Psoas muscle (tissue), 8 donors: ENCODE measurements around the gene C1orf116. TPM values are rescaled to one million over a fixed set of nuclear protein-coding genes. Genes with fewer than 3 reads are reported as not detected.

ENCODE experiments used
- ATAC-seq, 4 donors: fragments of 200-7000 bp; cut with Tn5 transposase; one replicate each; pipeline ENCODE4 v1.9.1; 2020; ENCODE audit warnings: moderate library complexity in 3 of 4, mild to moderate bottlenecking in 2 of 4
- DNase-seq, 2 donors: peaks; one replicate each; pipeline ENCODE4 v3.0.0-alpha.2; 2020
- H3K27ac ChIP-seq: fragments of 200-600 bp; one replicate; pipeline ENCODE4 v1.8.0; 2022
- H3K27me3 ChIP-seq, 3 donors: fragments of 200-600 bp in 1 of 3; one replicate each; pipeline versions ENCODE4 v1.6.1 to v1.8.0; 2013 to 2022; ENCODE audit warnings: low read length in 2 of 3, mild to moderate bottlenecking in 2 of 3, moderate library complexity in 1 of 3; ENCODE audit not compliant: insufficient read depth in 3 of 3
- H3K36me3 ChIP-seq, 2 donors: fragments of 200-600 bp in 1 of 2; one replicate each; pipeline versions ENCODE4 v1.6.1 to v1.8.0; 2013 to 2022; ENCODE audit warnings: low read depth in 1 of 2, mild to moderate bottlenecking in 1 of 2, moderate library complexity in 1 of 2; ENCODE audit not compliant: insufficient read depth in 1 of 2
- H3K4me1 ChIP-seq: fragments of 200-600 bp; one replicate; pipeline ENCODE4 v1.8.0; 2022
- H3K4me3 ChIP-seq: fragments of 200-600 bp; one replicate; pipeline ENCODE4 v1.8.0; 2022; ENCODE audit warnings: mild to moderate bottlenecking
- H3K9me3 ChIP-seq: fragments of 200-600 bp; one replicate; pipeline ENCODE4 v1.8.0; 2022
- CTCF ChIP-seq: fragments of 200-600 bp; IDR thresholded peaks from one replicate; pipeline ENCODE4 v1.8.0; 2022; ENCODE audit warnings: antibody characterized with exemption
- WGBS, 3 donors: extraction: QIAGEN DNeasy Blood & Tissue Kit; methylation state at CpG; one replicate each; pipeline versions ENCODE4 v1.1.6 to v1.1.7; 2013; 5-methylcytosine and 5-hydroxymethylcytosine counted together
- intact Hi-C, 2 donors: fragments of 100-400 bp; cut with DNase I; formaldehyde crosslinking; loops; one replicate each; pipeline versions ENCODE4 v1.11.0 to v1.14.2; 2022
- polyA plus RNA-seq, 3 donors: library from polyadenylated mRNA; stranded (reverse); fragments of 200-250 nt; gene quantifications; one replicate each; pipeline ENCODE4 v1.2.3, GENCODE V29; 2013
- total RNA-seq, 4 donors: library from RNA; stranded (reverse); fragmentation: NEBNext Ultra II Directional in 2 of 4; extraction: Animal tissue kit (Norgen Biotek cat#: 25700) in 2 of 4; gene quantifications; one replicate each; pipeline versions ENCODE4 v1.2.1 to v1.2.4, GENCODE V29; 2021 to 2023
- donor health status: healthy with polysubstance abuse.
- donor health status: DM: no; HTN: no; CAD: no; lungs with moderate emphysema.
- donor health status: Bipolar disorder and iron deficiency.
- donor health status: healthy.
- donor health status: DM: yes; HTN: yes; CAD: no.
- donor health status: DM: no; HTN: no; CAD: no.
- donor health status: DM: no; HTN: no; CAD: no.
- donor health status: DM: yes; HTN: yes; CAD: no.

Gene C1orf116
- total and polyA plus RNA-seq, 7 donors, result 0.12 to 1.4 (median 0.35) TPM

GRCh38 chr1:206970446-206970845 lies 62.1 kb downstream of the C1orf116 start, which contains the start of gene FCAMR:
FCAMR (minus strand) TSS chr1:206970460; CDS start chr1:206970125, 335 bp downstream.
- no peak for DNase-seq
- peaks cover 0 to 11% (median 0%) of the 10 kb centered on the region in 3 donors for H3K27me3 ChIP-seq
- H3K4me3 ChIP-seq, result no peak within 1 kb of the TSS
- H3K36me3 ChIP-seq, result no peaks in the 10 kb centered on the region
- no peaks in the 10 kb centered on the region for H3K4me1 ChIP-seq
- ATAC-seq, result no peak
- 29 to 60% (median 30%) methylated on average over 2 of the region's 2 CpGs for WGBS, 3 donors
- no peaks in the 10 kb centered on the region for H3K9me3 ChIP-seq
- no peak within 1 kb of the TSS for H3K27ac ChIP-seq
- intact Hi-C loops, result no loop called here
- no peak for TF ChIP-seq CTCF

GRCh38 chr1:206969090-206969489 lies 63.5 kb downstream of the C1orf116 start:
- 77 to 78% (median 77%) methylated on average over 5 of the region's 5 CpGs for WGBS, 3 donors
- intact Hi-C loops, result no loop called here
- H3K27ac ChIP-seq, result no peak overlapping the region
- H3K4me3 ChIP-seq, result no peak overlapping the region
- TF ChIP-seq CTCF, result no peak
- ATAC-seq (no peak), DNase-seq (no peak)
- H3K36me3 ChIP-seq, result no peaks in the 10 kb centered on the region
- no peaks in the 10 kb centered on the region for H3K9me3 ChIP-seq
- H3K27me3 ChIP-seq, result peaks cover 0 to 11% (median 0%) of the 10 kb centered on the region in 3 donors
- H3K4me1 ChIP-seq, result no peaks in the 10 kb centered on the region

Other genes with a start within 250 kb of the C1orf116 start
- gene IL20, start 167.1 kb downstream of the C1orf116 start, total RNA-seq, result 1 to 10 TPM in 1 of 4 donors, not detected in 3; 1.2 TPM
- gene IL20, start 167.1 kb downstream of the C1orf116 start, polyA plus RNA-seq, result not detected
- 10 to 100 TPM in 1 of 4 donors, under 1 TPM in 1, not detected in 2; 0.23 to 20.3 TPM for gene IL24, start 135.3 kb downstream of the C1orf116 start, total RNA-seq
- 1 to 10 TPM in 1 of 3 donors, under 1 TPM in 2; 0.05 to 1.7 (median 0.20) TPM for gene IL24, start 135.3 kb downstream of the C1orf116 start, polyA plus RNA-seq
- gene FCMR, start 110.8 kb downstream of the C1orf116 start, total RNA-seq, result 10 to 100 TPM in 2 of 4 donors, 1 to 10 TPM in 2; 2.3 to 29.5 (median 12.0) TPM
- gene FCMR, start 110.8 kb downstream of the C1orf116 start, polyA plus RNA-seq, result 1 to 10 TPM; 1.0 to 8.4 (median 2.2) TPM
- gene PIGR, start 86.3 kb downstream of the C1orf116 start, total RNA-seq, result under 1 TPM; 0.42 to 0.50 (median 0.49) TPM
- gene PIGR, start 86.3 kb downstream of the C1orf116 start, polyA plus RNA-seq, result under 1 TPM; 0.06 to 0.64 (median 0.16) TPM
- not detected for gene FCAMR, start 62.3 kb downstream of the C1orf116 start, total RNA-seq
- gene FCAMR, start 62.3 kb downstream of the C1orf116 start, polyA plus RNA-seq, result not detected
- gene YOD1, start 18.5 kb upstream of the C1orf116 start, total RNA-seq, result 1 to 10 TPM; 3.9 to 7.0 (median 6.0) TPM
- 1 to 10 TPM; 4.4 to 5.6 (median 5.4) TPM for gene YOD1, start 18.5 kb upstream of the C1orf116 start, polyA plus RNA-seq
- gene PFKFB2, start 20.5 kb upstream of the C1orf116 start, total RNA-seq, result 100 to 1,000 TPM in 1 of 4 donors, 10 to 100 TPM in 3; 36.0 to 149 (median 46.4) TPM
- 10 to 100 TPM in 2 of 3 donors, 1 to 10 TPM in 1; 3.9 to 32.9 (median 15.4) TPM for gene PFKFB2, start 20.5 kb upstream of the C1orf116 start, polyA plus RNA-seq
- under 1 TPM in 3 of 4 donors, not detected in 1; 0.25 to 0.48 (median 0.27) TPM for gene C4BPB, start 56.1 kb upstream of the C1orf116 start, total RNA-seq
- under 1 TPM in 2 of 3 donors, not detected in 1; 0.08 to 0.12 TPM for gene C4BPB, start 56.1 kb upstream of the C1orf116 start, polyA plus RNA-seq
- under 1 TPM in 1 of 4 donors, not detected in 3; 0.15 TPM for gene C4BPA, start 71.5 kb upstream of the C1orf116 start, total RNA-seq
- not detected for gene C4BPA, start 71.5 kb upstream of the C1orf116 start, polyA plus RNA-seq